Measurements from ENCODE around the gene PNRC1. TPM values are rescaled to one million over a fixed set of nuclear protein-coding genes. Genes with fewer than 3 reads are reported as not detected.

Gene PNRC1
- total and polyA plus RNA-seq, 8 donors, result 30.2 to 170 (median 115) TPM

- DNase-seq (peak in 2 of 6 donors; percentile 31 to 40), FAIRE-seq (no peak)
- intact Hi-C loops (cut with DNase I), result no loop called here
These were observed 12.8 kb upstream of the PNRC1 start for GRCh38 chr6:89067796-89068195.

GRCh38 chr6:89068695-89069094, 11.9 kb upstream of the PNRC1 start:
- no peak for ATAC-seq
- 34 to 85% methylated on average over 1 of the region's 1 CpG for WGBS, 2 donors
- no peak for FAIRE-seq

More at GRCh38 chr6:89067796-89068195, 12.8 kb upstream of the PNRC1 start:
- no peaks in the 10 kb centered on the region for H3K36me3 ChIP-seq
- H3K27me3 ChIP-seq, result no peaks in the 10 kb centered on the region
- ATAC-seq, result peak; percentile 85 to 95 (median 92)
- no peak for TF ChIP-seq CTCF (IDR thresholded peaks at IDR 0.05)
- H3K9me3 ChIP-seq, result no peaks in the 10 kb centered on the region
- H3K27ac ChIP-seq, result peak overlapping the region in 2 of 4 donors; percentile 27 to 51
- no peak overlapping the region for H3K4me3 ChIP-seq
- peaks cover 0 to 16% (median 0%) of the 10 kb centered on the region in 3 donors for H3K4me1 ChIP-seq

GRCh38 chr6:89069536-89070163, 10.9 kb upstream of the PNRC1 start:
- DNase-seq, result no peak
- Histone ChIP-seq H3K27ac (no peak overlapping the region), H3K4me1 (peaks cover 0 to 16% (median 0%) of the 10 kb centered on the region in 3 donors), H3K27me3 (no peaks in the 10 kb centered on the region), H3K4me3 (no peak overlapping the region), H3K36me3 (no peaks in the 10 kb centered on the region), H3K9me3 (no peaks in the 10 kb centered on the region)
- no peak for FAIRE-seq
- WGBS, 2 donors, result 82 to 85% methylated on average over 10 of the region's 10 CpGs
- no peak for TF ChIP-seq CTCF (IDR thresholded peaks at IDR 0.05)
- intact Hi-C loops (cut with DNase I), result no loop called here
- no peak for ATAC-seq

More at GRCh38 chr6:89068695-89069094, 11.9 kb upstream of the PNRC1 start:
- Histone ChIP-seq H3K9me3 (no peaks in the 10 kb centered on the region), H3K27me3 (no peaks in the 10 kb centered on the region), H3K27ac (no peak overlapping the region), H3K4me3 (no peak overlapping the region), H3K4me1 (peaks cover 0 to 16% (median 0%) of the 10 kb centered on the region in 3 donors), H3K36me3 (no peaks in the 10 kb centered on the region)
- TF ChIP-seq CTCF (IDR thresholded peaks at IDR 0.05), result no peak
- intact Hi-C loops (cut with DNase I), result no loop called here
- no peak for DNase-seq

- no peak overlapping the region for H3K27ac ChIP-seq
- no peaks in the 10 kb centered on the region for H3K36me3 ChIP-seq
- H3K4me3 ChIP-seq, result no peak overlapping the region
- intact Hi-C loops (cut with DNase I), result no loop called here
- H3K9me3 ChIP-seq, result no peaks in the 10 kb centered on the region
- FAIRE-seq, result no peak
- no peak for DNase-seq
- H3K27me3 ChIP-seq, result no peaks in the 10 kb centered on the region
- no peak for TF ChIP-seq CTCF (IDR thresholded peaks at IDR 0.05)
- ATAC-seq, result no peak
- peaks cover 0 to 16% (median 0%) of the 10 kb centered on the region in 3 donors for H3K4me1 ChIP-seq
These were observed 9.5 kb upstream of the PNRC1 start for GRCh38 chr6:89071036-89071435.

- FAIRE-seq, result no peak
- H3K4me1 ChIP-seq, result peaks cover 0 to 3% (median 0%) of the 10 kb centered on the region in 3 donors
- intact Hi-C loops (cut with DNase I), result no loop called here
- H3K27ac ChIP-seq, result no peak overlapping the region
- no peaks in the 10 kb centered on the region for H3K36me3 ChIP-seq
- peak in 2 of 4 donors; percentile 58 to 75 for ATAC-seq
- H3K4me3 ChIP-seq, result no peak overlapping the region
- no peak for DNase-seq
- no peak for TF ChIP-seq CTCF (IDR thresholded peaks at IDR 0.05)
- no peaks in the 10 kb centered on the region for H3K27me3 ChIP-seq
- no peaks in the 10 kb centered on the region for H3K9me3 ChIP-seq
- 73 to 80% methylated on average over 4 of the region's 4 CpGs for WGBS, 2 donors
These were observed 7.4 kb upstream of the PNRC1 start for GRCh38 chr6:89073014-89073620.
